Mononuclear cell (primary cell): ENCODE results near the gene DYRK1B. TPM values are rescaled to one million over a fixed set of nuclear protein-coding genes. Genes with fewer than 3 reads are reported as not detected.
"Not testable (repeated sequence)": the region's sequence is repeated elsewhere in the genome, so short reads cannot be mapped to it uniquely, and the experiment has no call there.

Source experiments
- H3K27me3 ChIP-seq: 2 replicates; pipeline ENCODE4 v1.6.0; 2011; ENCODE audit warnings: low read length, control low read depth; ENCODE audit not compliant: insufficient read depth
- H3K4me1 ChIP-seq: 2 replicates; pipeline ENCODE4 v1.5.1; 2011; ENCODE audit warnings: mild to moderate bottlenecking, low read length, control low read depth; ENCODE audit not compliant: insufficient read depth
- H3K4me3 ChIP-seq: 2 replicates; pipeline ENCODE4 v1.5.1; 2011; ENCODE audit warnings: mild to moderate bottlenecking, low read length, moderate library complexity
- H3K9me3 ChIP-seq: 2 replicates; pipeline ENCODE4 v1.5.1; 2011; ENCODE audit warnings: low read depth, mild to moderate bottlenecking, control low read depth, low read length
- total RNA-seq: library from RNA; depleted of rRNA; stranded (reverse); fragments of >200 nt; gene quantifications from one replicate; pipeline ENCODE4 v1.2.3, GENCODE V29; 2012

DYRK1B gene
- total RNA-seq, 1 donor, result 6.5 TPM

GRCh38 chr19:39814111-39814510, 19.9 kb downstream of the DYRK1B start:
- H3K9me3 ChIP-seq, H3K4me3 ChIP-seq, H3K4me1 ChIP-seq, H3K27me3 ChIP-seq: not testable (repeated sequence)

DNA sequence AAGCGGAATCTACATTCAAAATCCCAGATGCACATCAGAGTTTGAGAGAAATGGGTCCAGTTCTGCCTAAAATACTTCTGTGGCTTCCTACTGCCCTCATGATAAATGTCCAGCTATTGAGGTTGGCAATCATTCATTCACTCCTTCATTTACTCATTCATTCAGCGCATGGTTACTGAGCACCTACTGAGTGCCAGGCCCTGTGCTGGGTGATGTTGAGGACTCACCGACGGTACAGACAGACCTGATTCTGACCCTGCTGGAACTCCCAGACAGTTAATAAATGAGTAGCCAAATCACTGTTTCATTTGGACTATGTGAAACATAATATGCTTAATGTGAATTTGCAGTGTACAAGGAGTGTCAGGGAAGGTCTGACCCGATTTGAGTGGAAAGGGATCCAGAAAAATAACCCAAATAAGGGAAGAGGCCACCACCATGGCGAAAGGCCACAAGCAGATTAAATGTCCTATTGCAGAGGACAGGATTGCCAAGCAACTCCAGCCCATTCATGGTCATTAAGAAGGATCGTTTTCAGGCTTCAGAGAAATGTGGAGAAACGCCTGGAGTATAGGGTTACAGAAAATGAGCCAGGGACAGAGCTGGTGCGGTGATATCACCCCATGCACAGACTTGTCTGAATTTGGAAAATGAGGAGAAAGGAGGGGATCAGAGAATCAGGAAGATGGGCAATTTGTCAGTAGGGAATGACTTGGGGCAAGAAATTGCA, 20.5 kb downstream of the DYRK1B start:
- no peaks in the 10 kb centered on the region for H3K9me3 ChIP-seq
- H3K4me3 ChIP-seq, result no peak overlapping the region
- no peaks in the 10 kb centered on the region for H3K27me3 ChIP-seq
- no peaks in the 10 kb centered on the region for H3K4me1 ChIP-seq

- no peak overlapping the region for H3K4me3 ChIP-seq
- H3K4me1 ChIP-seq, result no peaks in the 10 kb centered on the region
- no peaks in the 10 kb centered on the region for H3K27me3 ChIP-seq
- H3K9me3 ChIP-seq, result no peaks in the 10 kb centered on the region
Observed at GRCh38 chr19:39811064-39811463, 22.9 kb downstream of the DYRK1B start.

DNA sequence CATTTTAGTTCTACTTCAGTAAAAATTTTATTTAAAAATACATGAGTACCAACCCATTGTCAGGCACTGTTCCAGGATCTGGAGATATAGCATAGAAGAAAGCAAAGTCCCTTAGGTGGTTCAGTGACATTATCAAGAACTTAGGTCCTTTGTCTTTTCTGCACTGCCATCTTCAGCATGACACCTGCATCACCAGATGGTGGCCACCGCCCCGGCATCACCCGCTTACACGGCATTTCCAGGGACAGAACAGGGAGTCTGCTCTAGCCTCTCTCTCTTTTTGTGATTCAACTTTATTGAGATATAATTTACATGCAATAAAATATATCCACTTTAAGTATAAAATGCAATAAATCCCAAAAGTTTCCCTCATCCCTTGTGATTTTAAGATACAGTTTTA, 23.5 kb downstream of the DYRK1B start:
- Histone ChIP-seq H3K4me1 (no peaks in the 10 kb centered on the region), H3K27me3 (no peaks in the 10 kb centered on the region), H3K4me3 (no peak overlapping the region), H3K9me3 (no peaks in the 10 kb centered on the region)

DNA sequence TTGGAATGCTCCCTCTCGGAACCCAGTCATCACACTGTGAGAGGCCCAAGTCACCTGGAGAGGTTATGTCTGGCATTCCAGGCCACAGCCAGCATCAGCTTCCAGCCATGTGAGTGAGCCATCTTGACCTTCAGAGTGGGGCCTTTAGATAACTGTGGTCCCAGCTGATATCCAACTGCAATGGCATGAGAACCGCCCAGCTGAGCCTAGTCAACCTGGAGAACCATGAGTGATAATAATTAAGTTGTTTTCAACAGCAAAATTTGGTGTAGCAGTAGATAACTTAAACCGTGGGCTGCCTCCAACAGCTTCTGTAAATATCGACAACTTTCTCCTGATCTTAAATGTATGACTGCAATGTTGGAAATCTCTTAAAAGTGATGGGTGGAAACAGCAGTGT, 24.6 kb downstream of the DYRK1B start:
- Histone ChIP-seq H3K4me3 (no peak overlapping the region), H3K4me1 (no peaks in the 10 kb centered on the region), H3K9me3 (no peaks in the 10 kb centered on the region), H3K27me3 (no peaks in the 10 kb centered on the region)

GRCh38 chr19:39808688-39809087, 25.3 kb downstream of the DYRK1B start:
- not testable (repeated sequence) for H3K4me1 ChIP-seq, H3K27me3 ChIP-seq, H3K9me3 ChIP-seq, H3K4me3 ChIP-seq

DNA sequence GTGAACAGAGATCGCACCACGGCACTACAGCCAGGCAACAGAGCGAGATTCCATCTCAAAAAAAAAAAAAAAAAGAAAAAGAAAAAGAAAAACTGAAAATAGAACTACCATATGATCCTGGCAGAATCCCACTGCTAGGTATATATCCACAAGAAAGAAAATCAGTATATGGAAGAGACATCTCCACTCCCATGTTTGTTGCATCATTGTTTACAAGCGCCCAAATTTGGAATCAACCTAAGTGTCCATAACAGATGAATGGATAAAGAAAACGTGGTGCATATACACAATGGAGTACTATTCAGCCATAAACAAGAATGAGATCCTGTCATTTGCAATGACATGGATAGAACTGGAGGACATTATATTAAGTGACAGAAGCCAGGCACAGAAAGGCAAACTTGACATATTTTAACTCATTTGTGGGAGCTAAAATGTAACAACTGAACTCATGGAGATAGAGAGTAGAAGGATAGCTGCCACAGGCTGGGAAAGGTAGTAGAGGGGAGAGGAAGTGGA, 26.1 kb downstream of the DYRK1B start:
- H3K4me1 ChIP-seq, result no peaks in the 10 kb centered on the region
- no peaks in the 10 kb centered on the region for H3K9me3 ChIP-seq
- peaks cover 6% of the 10 kb centered on the region for H3K27me3 ChIP-seq
- H3K4me3 ChIP-seq, result no peak overlapping the region

DNA sequence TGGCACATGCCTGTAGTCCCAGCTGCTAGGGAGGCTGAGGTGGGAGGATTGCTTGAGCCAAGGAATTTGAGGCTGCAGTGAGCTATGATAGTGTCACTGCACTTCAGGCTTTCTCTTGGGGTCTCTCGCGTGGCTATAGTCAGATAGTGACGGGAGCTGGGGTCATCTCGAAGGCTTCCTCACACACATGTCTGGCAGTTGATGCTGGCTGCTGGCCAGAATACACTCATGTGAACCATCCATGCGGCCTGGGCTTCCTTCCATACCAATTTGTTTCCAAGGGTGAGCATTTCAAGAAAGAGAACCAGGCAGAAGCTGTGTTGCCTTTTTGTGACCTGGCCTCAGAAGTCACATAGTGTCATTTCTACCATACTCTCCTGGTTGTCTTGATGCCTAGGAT, 28.9 kb downstream of the DYRK1B start:
- Histone ChIP-seq H3K27me3 (peaks cover 6% of the 10 kb centered on the region), H3K9me3 (no peaks in the 10 kb centered on the region), H3K4me1 (no peaks in the 10 kb centered on the region), H3K4me3 (no peak overlapping the region)

DNA sequence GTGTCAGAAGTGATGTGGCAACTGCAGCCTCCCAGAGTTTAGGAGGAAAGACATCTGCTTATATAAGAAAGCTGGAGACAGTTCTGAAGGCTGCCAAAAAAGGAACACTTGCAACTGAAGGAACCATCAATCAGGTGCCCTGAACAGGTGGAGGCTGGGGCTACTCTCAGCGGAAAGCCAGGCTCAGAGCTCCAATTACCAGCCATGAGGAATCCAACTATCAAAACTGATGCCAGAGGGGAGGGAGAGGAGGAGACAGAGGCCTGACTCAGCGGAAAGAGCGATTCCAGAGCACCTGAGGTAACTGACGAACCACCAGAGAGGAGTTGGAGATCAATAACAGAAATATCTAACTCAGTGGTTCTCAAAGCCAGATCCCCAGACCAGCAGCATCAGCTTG, 31.0 kb downstream of the DYRK1B start:
- no peak overlapping the region for H3K4me3 ChIP-seq
- H3K27me3 ChIP-seq, result peaks cover 6% of the 10 kb centered on the region
- no peaks in the 10 kb centered on the region for H3K4me1 ChIP-seq
- H3K9me3 ChIP-seq, result no peaks in the 10 kb centered on the region

- no peaks in the 10 kb centered on the region for H3K9me3 ChIP-seq
- no peaks in the 10 kb centered on the region for H3K4me1 ChIP-seq
- no peak overlapping the region for H3K4me3 ChIP-seq
- no peaks in the 10 kb centered on the region for H3K27me3 ChIP-seq
Observed at GRCh38 chr19:39797083-39797482, 36.9 kb downstream of the DYRK1B start.

- Histone ChIP-seq H3K4me3 (no peak overlapping the region), H3K9me3 (no peaks in the 10 kb centered on the region), H3K4me1 (no peaks in the 10 kb centered on the region), H3K27me3 (no peaks in the 10 kb centered on the region)
Observed at GRCh38 chr19:39796000-39796498, 37.9 kb downstream of the DYRK1B start.

DNA sequence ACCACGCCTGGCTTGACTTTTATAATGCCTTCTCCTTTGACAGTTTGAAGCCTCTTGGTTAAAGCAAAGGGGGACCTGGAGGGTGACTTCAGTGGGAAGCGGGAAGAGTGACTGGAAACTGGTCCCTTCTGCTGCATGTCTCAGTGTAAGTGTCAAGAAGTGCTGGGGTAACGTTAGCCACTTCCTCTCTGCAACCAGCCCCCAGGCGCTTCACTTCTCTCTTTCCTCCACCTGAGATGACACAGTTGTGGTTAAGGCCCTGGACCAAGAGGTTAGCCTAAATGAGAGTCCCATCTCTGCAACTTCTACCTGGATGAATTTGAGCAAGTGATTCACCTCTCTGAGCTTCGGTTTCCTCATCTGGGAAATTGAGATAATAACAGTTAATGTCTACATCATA, 39.0 kb downstream of the DYRK1B start:
- no peaks in the 10 kb centered on the region for H3K9me3 ChIP-seq
- no peaks in the 10 kb centered on the region for H3K4me1 ChIP-seq
- no peak overlapping the region for H3K4me3 ChIP-seq
- H3K27me3 ChIP-seq, result no peaks in the 10 kb centered on the region

- Histone ChIP-seq H3K27me3 (no peaks in the 10 kb centered on the region), H3K4me3 (peak overlapping the region; percentile 37), H3K4me1 (no peaks in the 10 kb centered on the region), H3K9me3 (no peaks in the 10 kb centered on the region)
Observed at GRCh38 chr19:39792999-39793546, 40.9 kb downstream of the DYRK1B start.

DNA sequence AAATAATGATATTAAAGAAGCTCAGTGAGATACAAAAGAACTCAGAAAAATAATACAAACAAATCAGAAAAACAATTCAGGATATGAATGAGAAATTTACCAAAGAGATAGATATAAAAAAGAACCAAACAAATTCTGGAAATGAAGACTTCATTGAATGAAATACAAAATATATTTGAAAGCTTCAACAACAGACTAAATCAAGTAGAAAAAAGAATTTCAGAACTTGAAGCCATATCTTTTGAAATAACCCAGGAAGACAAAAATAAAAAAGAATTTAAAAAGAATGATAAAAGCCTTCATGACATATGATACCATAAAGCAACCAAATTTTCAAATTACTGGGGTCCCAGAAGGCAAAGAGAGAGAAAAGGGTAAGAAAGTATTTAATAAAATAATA, 45.7 kb downstream of the DYRK1B start:
- Histone ChIP-seq H3K9me3 (no peaks in the 10 kb centered on the region), H3K4me1 (no peaks in the 10 kb centered on the region), H3K27me3 (peaks cover 11% of the 10 kb centered on the region), H3K4me3 (no peak overlapping the region)

DNA sequence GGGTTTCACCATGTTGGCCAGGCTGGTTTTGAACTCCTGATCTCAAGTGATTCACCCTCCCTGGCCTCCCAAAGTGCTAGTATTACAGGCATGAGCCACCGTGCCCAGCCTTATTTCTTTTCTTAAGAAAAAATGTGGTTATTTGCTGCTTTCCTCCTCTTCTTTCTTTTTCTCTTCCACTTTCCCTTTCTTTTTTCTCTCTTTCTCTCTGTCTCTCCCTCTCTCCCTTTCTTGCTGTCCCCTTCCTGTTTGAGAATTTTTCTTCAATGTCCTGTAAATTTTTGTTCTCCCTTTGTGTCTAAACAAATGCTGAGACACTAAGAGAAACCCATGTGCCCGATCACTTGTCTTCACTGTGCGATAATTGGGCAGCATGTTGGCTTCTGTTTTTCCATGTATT, 53.1 kb downstream of the DYRK1B start:
- H3K4me1 ChIP-seq, result no peaks in the 10 kb centered on the region
- H3K9me3 ChIP-seq, result no peaks in the 10 kb centered on the region
- peaks cover 18% of the 10 kb centered on the region for H3K27me3 ChIP-seq
- H3K4me3 ChIP-seq, result no peak overlapping the region

DNA sequence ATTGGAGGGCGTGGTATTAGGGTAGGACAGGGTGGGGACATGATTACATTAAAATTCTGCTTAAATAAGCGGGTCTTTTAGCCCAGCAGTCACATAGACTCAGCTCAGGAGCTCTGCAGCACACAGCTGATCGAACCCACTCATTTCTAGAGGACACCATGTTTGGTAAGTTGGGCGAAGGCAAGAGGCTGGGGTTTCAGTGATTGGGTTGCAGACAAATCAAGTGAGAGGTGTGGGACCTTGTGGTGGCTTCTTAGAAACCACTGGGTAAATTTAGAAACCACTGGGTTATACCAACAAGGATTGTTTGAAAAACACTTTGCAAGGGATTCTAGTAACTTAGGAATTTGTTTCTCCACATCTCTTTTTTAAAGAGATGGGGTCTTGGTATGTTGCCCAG, 55.2 kb downstream of the DYRK1B start, which contains the start of gene LEUTX:
Gene LEUTX, plus strand, starts transcription at position 92 of the 400 bp plus-strand sequence. Its CDS starts 67 bp downstream, at position 159.
- H3K27me3 ChIP-seq, result peaks cover 11% of the 10 kb centered on the region
- H3K4me1 ChIP-seq, result no peaks in the 10 kb centered on the region
- no peak within 1 kb of the TSS for H3K4me3 ChIP-seq
- no peaks in the 10 kb centered on the region for H3K9me3 ChIP-seq
